Activated T-cell treated with anti-CD3 and anti-CD28 coated beads, Interleukin-2, amount 50 U/mL, for 1 hour (primary cell): ENCODE results near the gene MRPL23.

ENCODE experiments used
- DNase-seq: peaks from one replicate; pipeline ENCODE4 v3.0.0-alpha.2; 2020

MRPL23 gene

DNA sequence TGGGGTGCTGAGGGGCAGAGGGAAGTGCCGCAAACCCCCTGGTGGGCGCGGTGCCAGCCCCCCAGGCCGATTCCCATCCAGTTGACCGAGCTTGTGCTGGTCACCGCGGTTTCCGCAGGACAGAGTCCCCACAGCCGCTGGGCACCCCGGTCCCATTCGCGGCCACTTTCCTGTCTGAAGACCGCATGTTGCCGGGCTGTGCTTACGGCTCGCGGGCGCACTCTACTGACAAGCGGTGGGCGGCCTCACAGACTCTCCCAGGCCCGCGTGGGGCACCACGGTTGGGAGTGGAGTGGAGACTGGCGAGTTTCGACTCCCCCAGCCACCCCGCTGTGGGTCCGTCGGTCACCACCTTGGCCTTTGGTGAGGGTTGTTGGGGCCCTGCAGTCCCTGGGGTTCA is 51.2 kb downstream of the MRPL23 start:
- no peak for DNase-seq

- no peak for DNase-seq
Measured at GRCh38 chr11:1998861-1999260, 51.7 kb downstream of the MRPL23 start.

- DNase-seq: no peak
Measured at GRCh38 chr11:2002042-2002776, 55.1 kb downstream of the MRPL23 start.

DNA sequence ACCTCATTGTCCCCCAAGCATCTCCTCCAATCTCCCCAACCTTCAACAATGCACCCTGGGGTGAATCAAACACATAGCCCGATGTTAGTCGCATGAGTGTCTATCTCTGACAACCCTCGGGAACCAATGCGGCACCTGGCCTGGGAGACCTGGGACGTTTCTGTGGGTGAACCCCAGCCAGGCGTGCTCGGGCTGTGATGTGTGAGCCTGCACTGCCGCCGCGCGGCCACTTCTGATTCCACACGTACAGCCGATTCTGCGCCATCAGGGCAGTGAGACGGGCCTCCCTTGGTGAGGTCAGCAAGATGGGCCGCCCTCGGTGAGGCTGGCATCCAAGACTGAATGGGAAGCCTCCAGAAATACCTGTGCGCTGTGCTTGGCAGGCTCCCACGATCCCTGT is 55.7 kb downstream of the MRPL23 start:
- no peak for DNase-seq

- DNase-seq: no peak
Measured at GRCh38 chr11:2004466-2004865, 57.3 kb downstream of the MRPL23 start.
